Activated CD8-positive, alpha-beta memory T cell treated with anti-CD3 and anti-CD28 coated beads, Interleukin-2, amount 10 ng/mL, durations not matched to agents 7 days and 5 days (primary cell): ENCODE results near the gene DCTPP1. TPM values are rescaled to one million over a fixed set of nuclear protein-coding genes. Genes with fewer than 3 reads are reported as not detected.

Source experiments
- total RNA-seq, 2 experiments: library from RNA; stranded (reverse); gene quantifications; one replicate each; pipeline ENCODE4 v1.2.3, GENCODE V29; 2021

Gene DCTPP1
- total RNA-seq, 2 experiments from 2014 or later, result 72.0 to 108 TPM

Other genes starting within 250 kb of the DCTPP1 start
- 1,000 to 10,000 TPM; 1,639 to 1,875 TPM for gene CORO1A, start 246.4 kb downstream of the DCTPP1 start, total RNA-seq
- gene BOLA2B, start 236.4 kb downstream of the DCTPP1 start, total RNA-seq, result 100 to 1,000 TPM; 210 to 238 TPM
- gene SLX1A, start 236.2 kb downstream of the DCTPP1 start, total RNA-seq, result 100 to 1,000 TPM; 109 to 121 TPM
- 10 to 100 TPM; 23.4 to 29.6 TPM for gene SULT1A3, start 230.8 kb downstream of the DCTPP1 start, total RNA-seq
- gene NPIPB13, start 181.6 kb downstream of the DCTPP1 start, total RNA-seq, result 10 to 100 TPM; 12.8 to 23.8 TPM
- 10 to 100 TPM; 70.0 to 94.9 TPM for gene CD2BP2, start 74.7 kb downstream of the DCTPP1 start, total RNA-seq
- gene TBC1D10B, start 59.5 kb downstream of the DCTPP1 start, total RNA-seq, result 10 to 100 TPM; 84.1 to 87.3 TPM
- 1 to 10 TPM in 1 of 2 experiments, not detected in 1; 1.0 TPM for gene MYL11, start 55.2 kb downstream of the DCTPP1 start, total RNA-seq
- 100 to 1,000 TPM; 259 to 278 TPM for gene SEPTIN1, start 47.5 kb downstream of the DCTPP1 start, total RNA-seq
- gene ZNF48, start 34.6 kb downstream of the DCTPP1 start, total RNA-seq, result 10 to 100 TPM; 13.7 to 15.6 TPM
- 1 to 10 TPM; 4.9 to 5.4 TPM for gene ZNF771, start 22.4 kb downstream of the DCTPP1 start, total RNA-seq
- gene SEPHS2, start 15.8 kb upstream of the DCTPP1 start, total RNA-seq, result 10 to 100 TPM; 63.3 to 92.9 TPM
- 100 to 1,000 TPM; 566 to 685 TPM for gene ITGAL, start 42.7 kb upstream of the DCTPP1 start, total RNA-seq
- gene ZNF768, start 96.5 kb upstream of the DCTPP1 start, total RNA-seq, result 10 to 100 TPM in 1 of 2 experiments, 1 to 10 TPM in 1; 6.2 to 10.3 TPM
- gene ZNF747, start 104.8 kb upstream of the DCTPP1 start, total RNA-seq, result 10 to 100 TPM; 11.3 to 13.2 TPM
- 10 to 100 TPM; 14.0 to 15.6 TPM for gene ZNF764, start 128.3 kb upstream of the DCTPP1 start, total RNA-seq
- gene ZNF688, start 141.7 kb upstream of the DCTPP1 start, total RNA-seq, result 10 to 100 TPM; 14.5 to 14.7 TPM
- 10 to 100 TPM; 18.9 to 21.2 TPM for gene ZNF785, start 155.7 kb upstream of the DCTPP1 start, total RNA-seq
- 10 to 100 TPM; 12.2 to 15.3 TPM for gene ZNF689, start 180.4 kb upstream of the DCTPP1 start, total RNA-seq
- gene PRR14, start 220.9 kb upstream of the DCTPP1 start, total RNA-seq, result 100 to 1,000 TPM; 111 to 116 TPM
- gene FBRS, start 228.4 kb upstream of the DCTPP1 start, total RNA-seq, result 100 to 1,000 TPM; 102 to 142 TPM